ENCODE results near the gene REPIN1. TPM values are rescaled to one million over a fixed set of nuclear protein-coding genes. Genes with fewer than 3 reads are reported as not detected.

The REPIN1 gene
- total and polyA plus RNA-seq, 9 of the 15 experiments (the other 6 are each of a cell fraction or from before 2014, with no cell fraction given), result 8.1 to 283 (median 94.3) TPM

DNA sequence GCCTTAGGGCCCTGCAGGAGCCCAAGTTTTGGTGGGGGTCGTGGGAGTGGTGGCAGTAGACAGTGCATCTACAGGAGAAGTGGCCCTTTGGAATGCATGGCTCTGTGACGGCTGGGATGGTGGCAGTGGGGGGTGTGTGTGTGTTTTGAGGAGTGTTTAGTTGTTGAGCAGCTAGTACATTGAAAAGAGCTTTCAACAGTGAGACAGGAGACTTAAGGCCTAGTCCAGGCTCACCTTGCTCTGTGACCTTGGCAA, 37.6 kb downstream of the REPIN1 start (continued):
- no peak for TF ChIP-seq PRMT5 (CRISPR knock-in tag; IDR thresholded peaks at IDR 0.05)
- TF ChIP-seq, protein P1, sequence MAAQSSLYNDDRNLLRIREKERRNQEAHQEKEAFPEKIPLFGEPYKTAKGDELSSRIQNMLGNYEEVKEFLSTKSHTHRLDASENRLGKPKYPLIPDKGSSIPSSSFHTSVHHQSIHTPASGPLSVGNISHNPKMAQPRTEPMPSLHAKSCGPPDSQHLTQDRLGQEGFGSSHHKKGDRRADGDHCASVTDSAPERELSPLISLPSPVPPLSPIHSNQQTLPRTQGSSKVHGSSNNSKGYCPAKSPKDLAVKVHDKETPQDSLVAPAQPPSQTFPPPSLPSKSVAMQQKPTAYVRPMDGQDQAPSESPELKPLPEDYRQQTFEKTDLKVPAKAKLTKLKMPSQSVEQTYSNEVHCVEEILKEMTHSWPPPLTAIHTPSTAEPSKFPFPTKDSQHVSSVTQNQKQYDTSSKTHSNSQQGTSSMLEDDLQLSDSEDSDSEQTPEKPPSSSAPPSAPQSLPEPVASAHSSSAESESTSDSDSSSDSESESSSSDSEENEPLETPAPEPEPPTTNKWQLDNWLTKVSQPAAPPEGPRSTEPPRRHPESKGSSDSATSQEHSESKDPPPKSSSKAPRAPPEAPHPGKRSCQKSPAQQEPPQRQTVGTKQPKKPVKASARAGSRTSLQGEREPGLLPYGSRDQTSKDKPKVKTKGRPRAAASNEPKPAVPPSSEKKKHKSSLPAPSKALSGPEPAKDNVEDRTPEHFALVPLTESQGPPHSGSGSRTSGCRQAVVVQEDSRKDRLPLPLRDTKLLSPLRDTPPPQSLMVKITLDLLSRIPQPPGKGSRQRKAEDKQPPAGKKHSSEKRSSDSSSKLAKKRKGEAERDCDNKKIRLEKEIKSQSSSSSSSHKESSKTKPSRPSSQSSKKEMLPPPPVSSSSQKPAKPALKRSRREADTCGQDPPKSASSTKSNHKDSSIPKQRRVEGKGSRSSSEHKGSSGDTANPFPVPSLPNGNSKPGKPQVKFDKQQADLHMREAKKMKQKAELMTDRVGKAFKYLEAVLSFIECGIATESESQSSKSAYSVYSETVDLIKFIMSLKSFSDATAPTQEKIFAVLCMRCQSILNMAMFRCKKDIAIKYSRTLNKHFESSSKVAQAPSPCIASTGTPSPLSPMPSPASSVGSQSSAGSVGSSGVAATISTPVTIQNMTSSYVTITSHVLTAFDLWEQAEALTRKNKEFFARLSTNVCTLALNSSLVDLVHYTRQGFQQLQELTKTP (IDR thresholded peaks at IDR 0.05; ENCODE audit: low read depth in 1 of 2, partially characterized antibody in 2 of 2), result no peak
- no peak for TF ChIP-seq KDM2B (CRISPR knock-in tag; IDR thresholded peaks at IDR 0.05)
- no peak for TF ChIP-seq ZNF175 (CRISPR knock-in tag; IDR thresholded peaks at IDR 0.05; ENCODE audit: low read depth)
- no peak for TF ChIP-seq CBX3 (IDR thresholded peaks at IDR 0.05; ENCODE audit: borderline replicate concordance in 1 of 2, low read length in 2 of 2)
- no peak for TF ChIP-seq MEF2D (tag; conservative IDR thresholded peaks at IDR 0.05; ENCODE audit: low read depth)
- TF ChIP-seq, protein P2, sequence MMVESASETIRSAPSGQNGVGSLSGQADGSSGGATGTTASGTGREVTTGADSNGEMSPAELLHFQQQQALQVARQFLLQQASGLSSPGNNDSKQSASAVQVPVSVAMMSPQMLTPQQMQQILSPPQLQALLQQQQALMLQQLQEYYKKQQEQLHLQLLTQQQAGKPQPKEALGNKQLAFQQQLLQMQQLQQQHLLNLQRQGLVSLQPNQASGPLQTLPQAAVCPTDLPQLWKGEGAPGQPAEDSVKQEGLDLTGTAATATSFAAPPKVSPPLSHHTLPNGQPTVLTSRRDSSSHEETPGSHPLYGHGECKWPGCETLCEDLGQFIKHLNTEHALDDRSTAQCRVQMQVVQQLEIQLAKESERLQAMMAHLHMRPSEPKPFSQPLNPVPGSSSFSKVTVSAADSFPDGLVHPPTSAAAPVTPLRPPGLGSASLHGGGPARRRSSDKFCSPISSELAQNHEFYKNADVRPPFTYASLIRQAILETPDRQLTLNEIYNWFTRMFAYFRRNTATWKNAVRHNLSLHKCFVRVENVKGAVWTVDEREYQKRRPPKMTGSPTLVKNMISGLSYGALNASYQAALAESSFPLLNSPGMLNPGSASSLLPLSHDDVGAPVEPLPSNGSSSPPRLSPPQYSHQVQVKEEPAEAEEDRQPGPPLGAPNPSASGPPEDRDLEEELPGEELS (CRISPR knock-in tag; IDR thresholded peaks at IDR 0.05; ENCODE audit: borderline replicate concordance), result no peak
- TF ChIP-seq EP300 (IDR thresholded peaks at IDR 0.05; ENCODE audit: low read length), result no peak
- no peak for TF ChIP-seq ZNF274 (IDR thresholded peaks at IDR 0.05; ENCODE audit: borderline replicate concordance, low read depth, low read length)
- TF ChIP-seq SLC30A9 (CRISPR knock-in tag; IDR thresholded peaks at IDR 0.05), result no peak
- TF ChIP-seq ZNF24 (IDR thresholded peaks at IDR 0.05), result no peak
- TF ChIP-seq, protein P3, sequence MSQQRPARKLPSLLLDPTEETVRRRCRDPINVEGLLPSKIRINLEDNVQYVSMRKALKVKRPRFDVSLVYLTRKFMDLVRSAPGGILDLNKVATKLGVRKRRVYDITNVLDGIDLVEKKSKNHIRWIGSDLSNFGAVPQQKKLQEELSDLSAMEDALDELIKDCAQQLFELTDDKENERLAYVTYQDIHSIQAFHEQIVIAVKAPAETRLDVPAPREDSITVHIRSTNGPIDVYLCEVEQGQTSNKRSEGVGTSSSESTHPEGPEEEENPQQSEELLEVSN (IDR thresholded peaks at IDR 0.05; ENCODE audit: borderline replicate concordance in 1 of 2, extremely low read depth in 1 of 2, insufficient read depth in 1 of 2, insufficient read length in 1 of 2, low read depth in 1 of 2, low read length in 1 of 2, poor library complexity in 1 of 2, severe bottlenecking in 1 of 2), result peak in 1 of 2 experiments; percentile 8
- no peak for TF ChIP-seq RHOXF2B (CRISPR knock-in tag; conservative IDR thresholded peaks at IDR 0.05)
- TF ChIP-seq ZBTB26 (CRISPR knock-in tag; IDR thresholded peaks at IDR 0.05), result 0 out of 2 replicates have a peak, but pooled peaks have one; percentile 17
- TF ChIP-seq ZFP30 (CRISPR knock-in tag; IDR thresholded peaks at IDR 0.05; ENCODE audit: borderline replicate concordance), result no peak
- TF ChIP-seq ARID2 (IDR thresholded peaks at IDR 0.05), result 0 out of 2 replicates have a peak, but pooled peaks have one; percentile 9
- no peak for TF ChIP-seq XRCC5 (IDR thresholded peaks at IDR 0.05; ENCODE audit: low read depth, low read length)
- TF ChIP-seq RBM15 (IDR thresholded peaks at IDR 0.05; ENCODE audit: insufficient read depth, low read length), result no peak
- no peak for TF ChIP-seq EGR1 (conservative IDR thresholded peaks at IDR 0.05)
- TF ChIP-seq, protein P4, sequence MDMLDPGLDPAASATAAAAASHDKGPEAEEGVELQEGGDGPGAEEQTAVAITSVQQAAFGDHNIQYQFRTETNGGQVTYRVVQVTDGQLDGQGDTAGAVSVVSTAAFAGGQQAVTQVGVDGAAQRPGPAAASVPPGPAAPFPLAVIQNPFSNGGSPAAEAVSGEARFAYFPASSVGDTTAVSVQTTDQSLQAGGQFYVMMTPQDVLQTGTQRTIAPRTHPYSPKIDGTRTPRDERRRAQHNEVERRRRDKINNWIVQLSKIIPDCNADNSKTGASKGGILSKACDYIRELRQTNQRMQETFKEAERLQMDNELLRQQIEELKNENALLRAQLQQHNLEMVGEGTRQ (CRISPR knock-in tag; IDR thresholded peaks at IDR 0.05), result no peak
- no peak for TF ChIP-seq BDP1 (IDR thresholded peaks at IDR 0.05; ENCODE audit: insufficient read depth, insufficient read length)

Data from K562 (cell line).